Measurements from ENCODE around the gene RGS3. TPM values are rescaled to one million over a fixed set of nuclear protein-coding genes. Genes with fewer than 3 reads are reported as not detected.

RGS3 gene
- total RNA-seq, 1 donor from 2014 or later: 66.2 TPM

DNA sequence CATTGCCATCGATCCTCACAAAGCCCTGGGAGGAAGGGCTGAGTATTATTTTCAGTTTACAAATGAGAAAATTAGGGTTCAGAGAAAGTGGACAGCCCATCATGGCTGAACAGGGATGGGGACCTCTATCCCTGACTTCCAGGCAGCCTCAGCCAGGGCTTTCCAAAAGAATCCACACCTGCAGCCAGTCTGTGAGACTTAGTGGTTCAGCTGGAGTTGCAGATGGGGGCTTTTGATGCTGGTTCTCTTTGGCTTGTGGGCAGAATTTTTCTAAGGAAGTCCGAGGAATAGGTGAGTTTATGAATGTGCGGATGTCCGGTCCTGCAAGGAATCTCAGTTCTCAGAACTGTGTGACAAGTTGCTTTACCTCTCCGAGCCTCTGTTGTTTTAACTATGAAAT is 138.1 kb downstream of the RGS3 start:
- no peak for TF ChIP-seq CTCF (IDR thresholded peaks at IDR 0.05)
- ATAC-seq (no peak), DNase-seq (no peak)
- Histone ChIP-seq H3K27me3 (ENCODE audit: low read depth) (no peaks in the 10 kb centered on the region), H3K4me1 (peaks cover 40% of the 10 kb centered on the region), H3K9me3 (no peaks in the 10 kb centered on the region), H3K36me3 (peaks cover 21% of the 10 kb centered on the region), H3K27ac (no peak overlapping the region), H3K4me3 (no peak overlapping the region)
- intact Hi-C loops (cut with DNase I): no loop called here

- DNase-seq: peak; percentile 78
- intact Hi-C loops (cut with DNase I): no loop called here
- Histone ChIP-seq H3K4me1 (peaks cover 32% of the 10 kb centered on the region), H3K27me3 (ENCODE audit: low read depth) (no peaks in the 10 kb centered on the region), H3K36me3 (peaks cover 14% of the 10 kb centered on the region), H3K4me3 (no peak overlapping the region), H3K9me3 (no peaks in the 10 kb centered on the region), H3K27ac (peak overlapping the region; percentile 36)
- peak; percentile 73 for ATAC-seq
- no peak for TF ChIP-seq CTCF (IDR thresholded peaks at IDR 0.05)
These were observed 138.9 kb downstream of the RGS3 start for GRCh38 chr9:113602126-113603047.

- Histone ChIP-seq H3K4me3 (no peak overlapping the region), H3K4me1 (peaks cover 26% of the 10 kb centered on the region), H3K9me3 (no peaks in the 10 kb centered on the region), H3K36me3 (peaks cover 8% of the 10 kb centered on the region), H3K27ac (peak overlapping the region; percentile 36), H3K27me3 (ENCODE audit: low read depth) (no peaks in the 10 kb centered on the region)
- ATAC-seq (no peak), DNase-seq (no peak)
- TF ChIP-seq CTCF (IDR thresholded peaks at IDR 0.05): no peak
- intact Hi-C loops (cut with DNase I): no loop called here
These were observed 139.5 kb downstream of the RGS3 start for GRCh38 chr9:113603048-113603375.

DNA sequence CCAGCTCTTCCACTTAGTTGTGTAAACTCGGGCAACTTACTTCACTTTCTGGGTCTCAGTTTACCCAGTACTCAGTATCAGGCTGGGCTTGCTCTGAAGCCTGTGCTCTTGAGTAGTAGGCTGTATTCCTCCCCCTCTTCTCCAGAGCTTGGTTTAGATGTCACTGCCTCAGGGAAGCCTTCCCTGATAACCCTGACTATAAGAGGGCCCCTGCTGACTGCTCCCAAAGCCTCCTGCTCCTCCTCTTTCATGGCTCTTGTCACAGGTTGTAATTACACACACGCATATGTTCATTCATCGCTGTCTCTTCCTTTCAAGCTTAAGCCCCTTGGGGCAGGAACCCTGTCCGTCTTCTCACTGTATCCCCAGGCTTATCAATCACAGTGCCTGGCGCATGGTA is 140.2 kb downstream of the RGS3 start:
- TF ChIP-seq CTCF (IDR thresholded peaks at IDR 0.05): no peak
- intact Hi-C loops (cut with DNase I): no loop called here

GRCh38 chr9:113604393-113604792 is 140.9 kb downstream of the RGS3 start:
- DNase-seq (no peak), ATAC-seq (no peak)
- Histone ChIP-seq H3K9me3 (no peaks in the 10 kb centered on the region), H3K4me1 (peaks cover 25% of the 10 kb centered on the region), H3K27me3 (ENCODE audit: low read depth) (no peaks in the 10 kb centered on the region), H3K36me3 (no peaks in the 10 kb centered on the region), H3K27ac (no peak overlapping the region), H3K4me3 (no peak overlapping the region)
- no peak for TF ChIP-seq CTCF (IDR thresholded peaks at IDR 0.05)
- intact Hi-C loops (cut with DNase I): no loop called here

More for the DNA sequence above, 140.2 kb downstream of the RGS3 start:
- Histone ChIP-seq H3K27me3 (ENCODE audit: low read depth) (no peaks in the 10 kb centered on the region), H3K27ac (no peak overlapping the region), H3K4me1 (peaks cover 21% of the 10 kb centered on the region), H3K4me3 (no peak overlapping the region), H3K9me3 (no peaks in the 10 kb centered on the region), H3K36me3 (peaks cover under 1% of the 10 kb centered on the region)
- DNase-seq: no peak
- ATAC-seq: no peak

Data from lower lobe of right lung (tissue), 2 donors.